DOHH2 (cell line): Measurements from ENCODE around the gene TANC1.

ENCODE experiments used
- CTCF ChIP-seq: fragments of 200-600 bp; sonication (generic); IDR thresholded peaks from one replicate; pipeline ENCODE4 v1.5.1; 2014; ENCODE audit warnings: antibody characterized with exemption, mild to moderate bottlenecking, low read depth, low read length; ENCODE audit not compliant: poor library complexity, severe bottlenecking
- EZH2phosphoT487 ChIP-seq: fragments of 200-600 bp; sonication (generic); IDR thresholded peaks from 2 replicates; pipeline ENCODE4 v1.6.1; 2017; ENCODE audit warnings: borderline replicate concordance, mild to moderate bottlenecking, antibody characterized with exemption, low read length, moderate library complexity, mixed read lengths

GRCh38 chr2:159118115-159118858 lies 149.8 kb downstream of the TANC1 start:
- TF ChIP-seq CTCF, result peak; percentile 93
- no peak for TF ChIP-seq EZH2phosphoT487
